PC-3 (cell line): ENCODE results near the gene PLXNB1. TPM values are rescaled to one million over a fixed set of nuclear protein-coding genes. Genes with fewer than 3 reads are reported as not detected.

ENCODE experiments used
- ATAC-seq: fragments of 200-7000 bp; cut with Tn5 transposase; 2 replicates; pipeline ENCODE4 v1.9.1; 2020; ENCODE audit warnings: mild to moderate bottlenecking, moderate library complexity
- BruUV-seq: library from RNA; stranded (reverse); fragments of 400-500 nt; replicated peaks from 2 replicates; lab custom pipeline; 2021; lab: Mats Ljungman, UMichigan
- CTCF ChIA-PET: fragments of 300-600 bp; sonication (Branson Sonifier 250); formaldehyde crosslinking; loops from one replicate; lab custom pipeline; 2022; ENCODE audit warnings: antibody characterized with exemption; lab: Charles Lee
- POLR2A ChIA-PET: fragments of 300-600 bp; sonication (Branson Sonifier 250); formaldehyde crosslinking; loops from one replicate; lab custom pipeline; 2022; ENCODE audit warnings: antibody characterized with exemption; ENCODE audit not compliant: unreplicated experiment; lab: Charles Lee
- DNase-seq: peaks from one replicate; pipeline ENCODE4 v3.0.0-alpha.2; 2015
- H2AFZ ChIP-seq: fragments of 300-600 bp; sonication (generic); 2 replicates; pipeline ENCODE4 v1.6.0; 2016; ENCODE audit warnings: antibody characterized with exemption, low read length
- H3F3A ChIP-seq: fragments of 300-600 bp; sonication (generic); one replicate; pipeline ENCODE4 v1.6.0; 2017; ENCODE audit warnings: antibody characterized with exemption, low read length, control low read depth, mild to moderate bottlenecking; ENCODE audit not compliant: unreplicated experiment
- H3K27ac ChIP-seq: fragments of 300-600 bp; sonication (generic); 2 replicates; pipeline ENCODE4 v1.5.1; 2016; ENCODE audit warnings: mild to moderate bottlenecking, low read length
- H3K27me3 ChIP-seq: fragments of 300-600 bp; sonication (generic); 2 replicates; pipeline ENCODE4 v1.6.1; 2016; ENCODE audit warnings: low read length, mixed read lengths
- H3K36me3 ChIP-seq: fragments of 300-600 bp; sonication (generic); 2 replicates; pipeline ENCODE4 v1.6.1; 2016; ENCODE audit warnings: low read depth, mixed run types, low read length, mixed read lengths
- H3K4me1 ChIP-seq: fragments of 300-600 bp; sonication (generic); 2 replicates; pipeline ENCODE4 v1.5.1; 2016; ENCODE audit warnings: low read length; ENCODE audit not compliant: insufficient read depth
- H3K4me2 ChIP-seq: fragments of 300-600 bp; sonication (generic); 2 replicates; pipeline ENCODE4 v1.6.0; 2016; ENCODE audit warnings: low read length
- H3K4me3 ChIP-seq: fragments of 300-600 bp; sonication (generic); 2 replicates; pipeline ENCODE4 v1.5.1; 2016; ENCODE audit warnings: mild to moderate bottlenecking, low read length, mixed read lengths
- H3K79me2 ChIP-seq: fragments of 300-600 bp; sonication (generic); 2 replicates; pipeline ENCODE4 v1.6.1; 2017; ENCODE audit warnings: low read length, mixed read lengths
- H3K9ac ChIP-seq: fragments of 300-600 bp; sonication (generic); 2 replicates; pipeline ENCODE4 v1.6.0; 2016; ENCODE audit warnings: mild to moderate bottlenecking, low read length
- H3K9me2 ChIP-seq: fragments of 300-600 bp; sonication (generic); replicated peaks from 2 replicates; pipeline ENCODE4 v1.6.1; 2016; ENCODE audit warnings: mixed run types, low read length, mixed read lengths
- H3K9me3 ChIP-seq: fragments of 300-600 bp; sonication (generic); 2 replicates; pipeline ENCODE4 v1.6.1; 2016; ENCODE audit warnings: low read length, mixed read lengths
- H4K20me1 ChIP-seq: fragments of 300-600 bp; sonication (generic); 2 replicates; pipeline ENCODE4 v1.6.1; 2016; ENCODE audit warnings: low read length, mixed read lengths
- CTCF ChIP-seq: fragments of 300-600 bp; sonication (generic); conservative IDR thresholded peaks from 2 replicates; pipeline ENCODE4 v1.5.1; 2017; ENCODE audit warnings: antibody characterized with exemption, low read depth, mild to moderate bottlenecking, low read length
- EZH2 ChIP-seq: fragments of 300-600 bp; sonication (generic); IDR thresholded peaks from one replicate; pipeline ENCODE4 v1.6.1; 2017; ENCODE audit warnings: antibody characterized with exemption, mild to moderate bottlenecking, low read length; ENCODE audit not compliant: unreplicated experiment
- EZH2phosphoT487 ChIP-seq: fragments of 300-600 bp; sonication (generic); IDR thresholded peaks from 2 replicates; pipeline ENCODE4 v1.6.1; 2018; ENCODE audit warnings: mild to moderate bottlenecking, antibody characterized with exemption, low read length, borderline replicate concordance
- intact Hi-C: fragments of 100-400 bp; cut with micrococcal nuclease; formaldehyde crosslinking; loops from 2 replicates; pipeline ENCODE4 v1.9.0; 2023
- total RNA-seq: library from RNA; depleted of rRNA; stranded (reverse); fragments of >200 nt; gene quantifications from 2 replicates; pipeline ENCODE4 v1.2.3, GENCODE V29; 2014

PLXNB1 gene
- total RNA-seq, 1 experiment from 2014 or later = 35.4 TPM

- no peak for TF ChIP-seq EZH2
- no peak for TF ChIP-seq EZH2phosphoT487
- no peak for TF ChIP-seq CTCF
- Histone ChIP-seq H2AFZ (no peak overlapping the region), H3K79me2 (no peaks in the 10 kb centered on the region), H3K27me3 (no peaks in the 10 kb centered on the region), H3K4me2 (no peak overlapping the region), H4K20me1 (no peaks in the 10 kb centered on the region), H3K27ac (no peak overlapping the region), H3K4me3 (no peak overlapping the region), H3K4me1 (no peaks in the 10 kb centered on the region), H3K36me3 (no peaks in the 10 kb centered on the region), H3K9ac (no peak overlapping the region), H3K9me2 (no peaks in the 10 kb centered on the region), H3K9me3 (no peaks in the 10 kb centered on the region), H3F3A (no peaks in the 10 kb centered on the region)
- intact Hi-C loops = no loop called here
- ATAC-seq = no peak
- DNase-seq = no peak
- CTCF ChIA-PET = interaction anchor here (1.1 kb wide), 1 partner anchor 40 kb away, joined by 4 read pairs; no protein-coding TSS in a partner anchor
- POLR2A ChIA-PET = no interaction called here
- no TSS peak for BruUV-seq
These were observed 34.2 kb downstream of the PLXNB1 start for GRCh38 chr3:48395714-48396113.

- H3K36me3 ChIP-seq = no peaks in the 10 kb centered on the region
- H3K27me3 ChIP-seq = no peaks in the 10 kb centered on the region
- ChIA-PET POLR2A (no interaction called here), CTCF (no interaction called here)
- no peak for TF ChIP-seq EZH2phosphoT487
- no peak for TF ChIP-seq CTCF
- no peak for TF ChIP-seq EZH2
- H3K9me2 ChIP-seq = no peaks in the 10 kb centered on the region
- H3K27ac ChIP-seq = no peak overlapping the region
- no peak overlapping the region for H3K4me3 ChIP-seq
- intact Hi-C loops = no loop called here
- BruUV-seq = no TSS peak
- DNase-seq = no peak
- no peak for ATAC-seq
- no peaks in the 10 kb centered on the region for H3K9me3 ChIP-seq
- no peaks in the 10 kb centered on the region for H3F3A ChIP-seq
- H3K4me2 ChIP-seq = no peak overlapping the region
- no peaks in the 10 kb centered on the region for H3K4me1 ChIP-seq
- no peak overlapping the region for H3K9ac ChIP-seq
- no peaks in the 10 kb centered on the region for H3K79me2 ChIP-seq
- no peak overlapping the region for H2AFZ ChIP-seq
- no peaks in the 10 kb centered on the region for H4K20me1 ChIP-seq
These were observed 35.5 kb downstream of the PLXNB1 start for GRCh38 chr3:48394391-48394790.

GRCh38 chr3:48388966-48389365 is 40.9 kb downstream of the PLXNB1 start:
- Histone ChIP-seq H3K27ac (no peak overlapping the region), H3K79me2 (no peaks in the 10 kb centered on the region), H3K27me3 (peaks cover 16% of the 10 kb centered on the region; the same call in 1 of the 2 replicates), H3K4me1 (no peaks in the 10 kb centered on the region), H3K9me3 (peaks cover 8% of the 10 kb centered on the region; the same call in 1 of the 2 replicates), H2AFZ (no peak overlapping the region), H3K4me2 (no peak overlapping the region), H3K9ac (no peak overlapping the region), H4K20me1 (no peaks in the 10 kb centered on the region), H3K4me3 (no peak overlapping the region), H3K36me3 (no peaks in the 10 kb centered on the region; the same call in 1 of the 2 replicates), H3K9me2 (no peaks in the 10 kb centered on the region), H3F3A (no peaks in the 10 kb centered on the region)
- TF ChIP-seq EZH2phosphoT487 = no peak
- TF ChIP-seq EZH2 = no peak
- no peak for TF ChIP-seq CTCF
- ChIA-PET POLR2A (no interaction called here), CTCF (interaction anchor here (1.1 to 1.9 kb wide), 2 partner anchors 12 to 47 kb away, joined by 4 to 7 read pairs; no protein-coding TSS in a partner anchor)
- ATAC-seq (no peak), DNase-seq (no peak)
- BruUV-seq = no TSS peak
- intact Hi-C loops = no loop called here
